HEK293T (cell line): ENCODE data around the gene CELSR1.

Experiments
- ARNT ChIP-seq: fragments of 450-650 bp; IDR thresholded peaks from 2 replicates; pipeline ENCODE4 v1.6.1; 2017; ENCODE audit warnings: mild to moderate bottlenecking
- BHLHE40 ChIP-seq: fragments of 450-650 bp; IDR thresholded peaks from 2 replicates; pipeline ENCODE4 v1.6.1; 2016; ENCODE audit warnings: mild to moderate bottlenecking, moderate library complexity, borderline replicate concordance
- CTBP1 ChIP-seq: fragments of 450-650 bp; IDR thresholded peaks from 2 replicates; pipeline ENCODE4 v1.6.1; 2016; ENCODE audit warnings: borderline replicate concordance
- SP1 ChIP-seq: fragments of 450-650 bp; IDR thresholded peaks from 2 replicates; pipeline ENCODE4 v1.6.1; 2017
- SUZ12 ChIP-seq: fragments of 450-650 bp; IDR thresholded peaks from 2 replicates; pipeline ENCODE4 v1.6.1; 2016; ENCODE audit warnings: mild to moderate bottlenecking
- TARDBP ChIP-seq: fragments of 450-650 bp; IDR thresholded peaks from 2 replicates; pipeline ENCODE4 v1.6.1; 2016

- no peak for TF ChIP-seq CTBP1
- TF ChIP-seq ARNT = no peak
- no peak for TF ChIP-seq TARDBP
- no peak for TF ChIP-seq SP1
- TF ChIP-seq BHLHE40 = no peak
- TF ChIP-seq SUZ12 = no peak
Measured at GRCh38 chr22:46547883-46548244, 10.4 kb upstream of the CELSR1 start.
